K562 (cell line): ENCODE data around the gene NME4. TPM values are rescaled to one million over a fixed set of nuclear protein-coding genes. Genes with fewer than 3 reads are reported as not detected.

Experiments
- ATAC-seq: fragments of 200-7000 bp; cut with Tn5 transposase; 3 replicates; pipeline ENCODE4 v1.9.1; 2020; ENCODE audit warnings: moderate library complexity
- BruUV-seq: library from RNA; stranded (reverse); fragments of 400-500 nt; replicated peaks from 2 replicates; lab custom pipeline; 2021; lab: Mats Ljungman, UMichigan
- CTCF ChIA-PET: fragments of 300-600 bp; formaldehyde crosslinking; extraction: SDS; loops from one replicate; lab custom pipeline; 2021; ENCODE audit warnings: low intra/inter-chr PET ratio; lab: Yijun Ruan, JAX
- POLR2A ChIA-PET: fragments of 300-600, 350-650 bp; sonication (Branson Sonifier 250); formaldehyde crosslinking; extraction: SDS; loops from one replicate; lab custom pipeline; 2021; ENCODE audit warnings: antibody characterized with exemption, inconsistent platforms; lab: Yijun Ruan, JAX
- DNase-seq, 4 experiments: peaks; one replicate each; pipeline versions ENCODE4 v3.0.0 to v3.0.0-alpha.2; 2011 to 2018; ENCODE audit warnings: low spot score in 3 of 4, mixed read lengths in 3 of 4; ENCODE audit errors: extremely low read depth in 1 of 4
- FAIRE-seq: peaks from 2 replicates; lab custom pipeline; 2011; peaks lifted over from hg19 to GRCh38; lab: Jason Lieb, UNC
- H2AFZ ChIP-seq: 2 replicates; pipeline ENCODE4 v1.6.0; 2011; ENCODE audit warnings: low read depth, low read length, control low read depth, inconsistent platforms
- H3K27ac ChIP-seq: fragments of 200-600 bp; 3 replicates; pipeline ENCODE4 v1.8.0; 2011; ENCODE audit warnings: low read depth, mild to moderate bottlenecking, control low read depth, inconsistent platforms, low read length, moderate library complexity, mixed read lengths; ENCODE audit errors: extremely low read depth
- H3K27me3 ChIP-seq, 2 experiments: fragments of 300-600 bp in 1 of 2; 2 replicates in 1 of 2; 3 replicates in 1 of 2; pipeline versions ENCODE4 v1.6.0 to v1.8.0; 2011; ENCODE audit warnings: inconsistent platforms in 2 of 2, low read length in 2 of 2, mild to moderate bottlenecking in 1 of 2, mixed read lengths in 1 of 2, moderate library complexity in 1 of 2; ENCODE audit not compliant: control insufficient read depth in 2 of 2, insufficient read depth in 2 of 2
- H3K36me3 ChIP-seq: fragments of 300-600 bp; 3 replicates; pipeline ENCODE4 v1.8.0; 2011; ENCODE audit warnings: mild to moderate bottlenecking, low read length, inconsistent platforms; ENCODE audit not compliant: control insufficient read depth, insufficient read depth
- H3K4me1 ChIP-seq, 2 experiments: fragments of 200-600 bp in 1 of 2; replicated peaks in 1 of 2; 2 replicates in 1 of 2; 3 replicates in 1 of 2; pipeline versions ENCODE4 v1.5.1 to v1.8.0; 2011; ENCODE audit warnings: inconsistent platforms in 2 of 2, low read length in 2 of 2, mild to moderate bottlenecking in 1 of 2, mixed read lengths in 1 of 2, moderate library complexity in 1 of 2; ENCODE audit not compliant: control insufficient read depth in 2 of 2, insufficient read depth in 2 of 2
- H3K4me2 ChIP-seq: 2 replicates; pipeline ENCODE4 v1.6.1; 2011; ENCODE audit warnings: low read length, control low read depth, inconsistent platforms, mixed read lengths; ENCODE audit not compliant: insufficient read depth
- H3K4me3 ChIP-seq: fragments of 200-600 bp; sonication (generic), shearing (Covaris generic); 2 replicates; pipeline ENCODE4 v1.5.1; 2016; ENCODE audit warnings: control low read depth, inconsistent platforms
- H3K79me2 ChIP-seq: fragments of 200-600 bp; 3 replicates; pipeline ENCODE4 v1.8.0; 2011; ENCODE audit warnings: low read length, inconsistent platforms; ENCODE audit not compliant: control insufficient read depth, insufficient read depth
- H3K9ac ChIP-seq, 2 experiments: 2 replicates each; pipeline versions ENCODE4 v1.6.0 to v1.6.1; 2011; ENCODE audit warnings: low read depth in 2 of 2, low read length in 2 of 2, control low read depth in 1 of 2, inconsistent platforms in 1 of 2, mild to moderate bottlenecking in 1 of 2, mixed read lengths in 1 of 2; ENCODE audit not compliant: insufficient read depth in 1 of 2
- H3K9me1 ChIP-seq: one replicate; pipeline ENCODE4 v1.6.0; 2011; ENCODE audit warnings: inconsistent platforms, mild to moderate bottlenecking, low read length, moderate library complexity; ENCODE audit not compliant: control insufficient read depth, insufficient read depth
- H3K9me3 ChIP-seq: replicated peaks from 2 replicates; pipeline ENCODE4 v1.5.1; 2011; ENCODE audit warnings: low read depth, low read length, inconsistent platforms; ENCODE audit not compliant: control insufficient read depth, insufficient read depth
- H4K20me1 ChIP-seq: replicated peaks from 2 replicates; pipeline ENCODE4 v1.6.1; 2011; ENCODE audit warnings: low read length, inconsistent platforms, mixed read lengths; ENCODE audit not compliant: control insufficient read depth, insufficient read depth
- CBFA2T2 ChIP-seq: fragments of 450-650 bp; conservative IDR thresholded peaks from 2 replicates; pipeline ENCODE4 v1.6.1; 2017; ENCODE audit warnings: mild to moderate bottlenecking
- CHCHD3 ChIP-seq: fragments of 250-450 bp; sonication (Bioruptor Pico); IDR thresholded peaks from 2 replicates; pipeline ENCODE4 v2.1.2; 2022; ENCODE audit warnings: mild to moderate bottlenecking
- DNMT1 ChIP-seq: fragments of 450-650 bp; IDR thresholded peaks from 2 replicates; pipeline ENCODE4 v1.6.1; 2016; ENCODE audit warnings: antibody characterized with exemption, mild to moderate bottlenecking
- HDAC6 ChIP-seq: IDR thresholded peaks from 2 replicates; pipeline ENCODE4 v1.6.1; 2012; ENCODE audit warnings: low read depth, mild to moderate bottlenecking, control low read depth, inconsistent platforms, low read length, moderate library complexity
- MAZ ChIP-seq, 2 experiments: fragments of 450-650 bp in 1 of 2; sonication (generic) in 1 of 2; formaldehyde crosslinking; IDR thresholded peaks in 1 of 2; conservative IDR thresholded peaks in 1 of 2; 2 replicates each; pipeline versions ENCODE4 v1.4.0 to v1.5.0; 2020; ENCODE audit warnings: mild to moderate bottlenecking in 1 of 2, missing genetic modification reagents in 1 of 2
- MITF ChIP-seq: IDR thresholded peaks from 2 replicates; pipeline ENCODE4 v1.6.1; 2014; ENCODE audit warnings: antibody characterized with exemption
- NBN ChIP-seq: fragments of 450-650 bp; IDR thresholded peaks from 2 replicates; pipeline ENCODE4 v1.6.1; 2016; ENCODE audit warnings: low read depth, mild to moderate bottlenecking
- NCOA4 ChIP-seq: fragments of 450-650 bp; IDR thresholded peaks from 2 replicates; pipeline ENCODE4 v1.6.1; 2018; ENCODE audit warnings: mild to moderate bottlenecking; ENCODE audit not compliant: partially characterized antibody
- RAD21 ChIP-seq, 2 experiments: fragments of 250-450 bp in 1 of 2; fragments of 450-650 bp in 1 of 2; sonication (Bioruptor Pico) in 1 of 2; formaldehyde crosslinking in 1 of 2; IDR thresholded peaks in 1 of 2; conservative IDR thresholded peaks in 1 of 2; 2 replicates each; pipeline versions ENCODE4 v1.4.0 to v1.8.0; 2020 to 2022; ENCODE audit warnings: mild to moderate bottlenecking in 2 of 2, moderate library complexity in 1 of 2
- RUNX1 ChIP-seq: sonication (generic); IDR thresholded peaks from 2 replicates; pipeline ENCODE4 v1.6.1; 2016; ENCODE audit warnings: antibody characterized with exemption, low read depth
- SIX5 ChIP-seq, 2 experiments: IDR thresholded peaks; 2 replicates each; pipeline ENCODE4 v1.6.1; 2011; ENCODE audit warnings: low read length in 2 of 2, borderline replicate concordance in 1 of 2, low read depth in 1 of 2, mild to moderate bottlenecking in 1 of 2, moderate library complexity in 1 of 2; ENCODE audit not compliant: insufficient read depth in 1 of 2
- SREBF1 ChIP-seq: fragments of 150-350 bp; IDR thresholded peaks from 2 replicates; pipeline ENCODE4 v1.6.1; 2014; ENCODE audit warnings: antibody characterized with exemption, low read depth, low read length, borderline replicate concordance
- STAT5A ChIP-seq: IDR thresholded peaks from 2 replicates; pipeline ENCODE4 v1.6.1; 2012; ENCODE audit warnings: low read length, inconsistent platforms, borderline replicate concordance
- TCF7 ChIP-seq: sonication (generic); IDR thresholded peaks from 2 replicates; pipeline ENCODE4 v1.6.1; 2016; ENCODE audit warnings: antibody characterized with exemption, borderline replicate concordance
- ZBTB17 ChIP-seq: fragments of 450-650 bp; formaldehyde crosslinking; IDR thresholded peaks from 2 replicates; pipeline ENCODE4 v1.4.0; 2020; ENCODE audit warnings: mild to moderate bottlenecking
- ZEB2 ChIP-seq: fragments of 450-650 bp; IDR thresholded peaks from 2 replicates; pipeline ENCODE4 v1.6.1; 2016
- ZNF507 ChIP-seq: conservative IDR thresholded peaks from 2 replicates; pipeline ENCODE4 v1.6.1; 2017; ENCODE audit warnings: missing genetic modification characterization, missing compliant biosample characterization
- ZNF583 ChIP-seq: fragments of 250-450 bp; sonication (Bioruptor Pico); IDR thresholded peaks from 2 replicates; pipeline ENCODE4 v1.4.0; 2020
- ZNF584 ChIP-seq: fragments of 200-800 bp; sonication (Bioruptor generic); IDR thresholded peaks from 2 replicates; pipeline ENCODE4 v1.6.1; 2016; ENCODE audit warnings: low read depth, mild to moderate bottlenecking, missing genetic modification characterization, missing compliant biosample characterization
- WGBS: fragments of 100-300 bp; shearing (Covaris generic); methylation state at CpG from one replicate; pipeline ENCODE4 v1.1.6; 2016; ENCODE audit warnings: low coverage, mixed read lengths; ENCODE audit not compliant: insufficient coverage; ENCODE audit errors: missing lambda C conversion rate; 5-methylcytosine and 5-hydroxymethylcytosine counted together
- in situ Hi-C: fragments of 300-500 bp; cut with MboI; formaldehyde crosslinking; loops from 4 replicates; pipeline ENCODE4 v1.15.0; 2018; ENCODE audit warnings: inconsistent platforms, mixed read lengths
- intact Hi-C: fragments of 100-400 bp; cut with micrococcal nuclease; formaldehyde crosslinking; loops from 2 replicates; pipeline ENCODE4 v1.14.2; 2022
- polyA plus RNA-seq, 8 experiments: library from polyadenylated mRNA; depleted of rRNA in 4 of 8; stranded (reverse) in 5 of 8; unstranded in 3 of 8; fragments of >200 nt; fragmentation: Nextera tagmentation in 2 of 8; fragmentation: Illumina TruSeq in 1 of 8; extraction: Ambion mirVana in 2 of 8; extraction: Trizol in 1 of 8; gene quantifications; 2 replicates each; pipeline versions ENCODE4 v1.2.1 to v1.2.3, GENCODE V29; 2011 to 2014; ENCODE audit warnings: inconsistent platforms in 1 of 8, missing spikeins in 1 of 8
- total RNA-seq, 7 experiments: library from RNA; depleted of rRNA in 6 of 7; stranded (reverse); fragments of >200 nt in 6 of 7; fragmentation: Illumina TruSeq in 2 of 7; extraction: Trizol in 2 of 7; gene quantifications; 2 replicates each; pipeline versions ENCODE4 v1.2.1 to v1.2.3, GENCODE V29; 2011 to 2021; ENCODE audit warnings: low replicate concordance in 1 of 7

NME4 gene
- total and polyA plus RNA-seq, 9 of the 15 experiments (the other 6 are each of a cell fraction or from before 2014, with no cell fraction given): 15.4 to 264 (median 139) TPM

DNA sequence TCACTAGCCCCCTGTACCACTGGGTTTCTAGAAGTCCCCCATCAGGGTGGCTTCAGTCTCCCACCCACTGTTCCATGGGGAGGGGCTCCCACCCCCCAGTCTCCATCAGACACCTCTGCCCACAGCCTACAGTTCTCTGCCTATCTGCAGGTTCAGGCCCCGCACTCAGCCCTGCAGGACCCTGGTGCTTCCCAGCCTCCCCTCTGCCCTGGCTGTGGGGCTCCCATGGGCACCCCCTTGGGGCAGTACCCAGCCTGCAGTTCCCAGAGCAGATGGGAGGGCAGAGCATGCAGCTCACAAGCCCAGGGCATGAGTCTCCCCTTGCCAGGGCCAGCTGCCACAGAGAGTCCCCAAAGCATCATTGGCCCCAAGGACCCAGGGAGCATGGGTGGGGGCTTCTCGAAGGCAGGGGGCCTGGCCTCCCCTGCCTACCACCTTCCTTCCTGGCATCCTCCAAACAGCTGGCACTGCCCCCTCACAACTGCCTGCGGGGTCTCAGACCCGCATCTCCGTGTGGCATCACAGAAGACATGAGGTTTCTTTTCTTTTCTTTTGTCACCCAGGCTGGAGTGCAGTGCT, 23.9 kb upstream of the NME4 start:
- no peak overlapping the region for H3K9ac ChIP-seq
- POLR2A ChIA-PET: no interaction called here
- no peak for FAIRE-seq

More for the DNA sequence above, 23.9 kb upstream of the NME4 start:
- no TSS peak for BruUV-seq
- Histone ChIP-seq H3K36me3 (peaks cover 76% of the 10 kb centered on the region; the same call in 2 of the 3 replicates), H3K9me3 (no peaks in the 10 kb centered on the region), H4K20me1 (no peaks in the 10 kb centered on the region), H3K4me3 (no peak overlapping the region), H3K79me2 (peaks cover 13% of the 10 kb centered on the region), H3K27me3 (no peaks in the 10 kb centered on the region), H2AFZ (no peak overlapping the region), H3K27ac (no peak overlapping the region), H3K9me1 (peaks cover 5% of the 10 kb centered on the region), H3K4me1 (peaks cover 9 to 61% of the 10 kb centered on the region in 2 experiments), H3K4me2 (no peak overlapping the region)
- ATAC-seq (no peak), DNase-seq (no peak)
- CTCF ChIA-PET: no interaction called here
- in situ Hi-C loops: no loop called here
- TF ChIP-seq DNMT1 (no peak), NBN (no peak), ZBTB17 (CRISPR knock-in tag) (no peak), TCF7 (no peak), ZNF583 (CRISPR knock-in tag) (no peak), RAD21 (CRISPR knock-in tag; conservative IDR thresholded peaks at IDR 0.05 in 1 of 2, IDR thresholded peaks at IDR 0.05 in 1 of 2) (no peak), MITF (no peak), SREBF1 (no peak), MAZ (CRISPR knock-in tag; conservative IDR thresholded peaks at IDR 0.05 in 1 of 2, IDR thresholded peaks at IDR 0.05 in 1 of 2) (no peak), ZEB2 (no peak), NCOA4 (no peak), STAT5A (no peak), ZNF507 (tag) (no peak), SIX5 (IDR thresholded peaks at IDR 0.05; ENCODE audit: borderline replicate concordance in 1 of 2, insufficient read depth in 1 of 2, low read depth in 1 of 2, low read length in 2 of 2) (no peak), CBFA2T2 (no peak), CHCHD3 (CRISPR knock-in tag) (no peak), HDAC6 (no peak), RUNX1 (no peak), ZNF584 (CRISPR knock-in tag) (no peak)
- WGBS: 72% methylated on average over 4 of the region's 5 CpGs
- intact Hi-C loops: no loop called here
